HEK293T (cell line): ENCODE results near the gene OR1D2.

ENCODE experiments used
- ARNT ChIP-seq: fragments of 450-650 bp; IDR thresholded peaks from 2 replicates; pipeline ENCODE4 v1.6.1; 2017; ENCODE audit warnings: mild to moderate bottlenecking
- ELF4 ChIP-seq: fragments of 450-650 bp; IDR thresholded peaks from 2 replicates; pipeline ENCODE4 v1.6.1; 2017; ENCODE audit warnings: antibody characterized with exemption
- FOXA1 ChIP-seq: fragments of 450-650 bp; IDR thresholded peaks from 2 replicates; pipeline ENCODE4 v1.6.1; 2016; ENCODE audit warnings: mild to moderate bottlenecking
- SUZ12 ChIP-seq: fragments of 450-650 bp; IDR thresholded peaks from 2 replicates; pipeline ENCODE4 v1.6.1; 2016; ENCODE audit warnings: mild to moderate bottlenecking

- no peak for TF ChIP-seq FOXA1
- TF ChIP-seq ELF4: no peak
- TF ChIP-seq SUZ12: no peak
- no peak for TF ChIP-seq ARNT
Observed at GRCh38 chr17:3104322-3104721, at the start of gene OR1D2.
